Left ventricle myocardium inferior (tissue), 1 donor: ENCODE results near the gene CUL2. TPM values are rescaled to one million over a fixed set of nuclear protein-coding genes. Genes with fewer than 3 reads are reported as not detected.

Experiments used
- DNase-seq: peaks from one replicate; pipeline ENCODE4 v3.0.0-alpha.2; 2020
- H3K27ac ChIP-seq: fragments of 200-600 bp; replicated peaks from 2 replicates; pipeline ENCODE4 v1.8.0; 2021
- H3K27me3 ChIP-seq: fragments of 200-600 bp; 2 replicates; pipeline ENCODE4 v1.8.0; 2021; ENCODE audit warnings: low read depth
- H3K36me3 ChIP-seq: fragments of 200-600 bp; 2 replicates; pipeline ENCODE4 v1.8.0; 2021
- H3K4me1 ChIP-seq: fragments of 200-600 bp; 2 replicates; pipeline ENCODE4 v1.8.0; 2021
- H3K4me3 ChIP-seq: fragments of 200-600 bp; 2 replicates; pipeline ENCODE4 v1.8.0; 2021; ENCODE audit warnings: mild to moderate bottlenecking, moderate library complexity
- H3K9me3 ChIP-seq: fragments of 200-600 bp; replicated peaks from 2 replicates; pipeline ENCODE4 v1.8.0; 2021
- intact Hi-C: fragments of 100-400 bp; cut with micrococcal nuclease; formaldehyde crosslinking; loops from one replicate; pipeline ENCODE4 v1.11.0; 2022
- total RNA-seq: library from RNA; stranded (reverse); fragmentation: NEBNext Ultra II Directional; extraction: Animal tissue kit (Norgen Biotek cat#: 25700); gene quantifications from one replicate; pipeline ENCODE4 v1.2.1, GENCODE V29; 2021
- TF ChIP-seq, protein P1 (sequence below): fragments of 200-600 bp; IDR thresholded peaks from 2 replicates; pipeline ENCODE4 v1.8.0; 2021; ENCODE audit warnings: antibody characterized with exemption, mild to moderate bottlenecking, borderline replicate concordance
- donor health status: DM: no; HTN: yes; CAD: no; lungs with severe emphysema.

Gene CUL2
- total RNA-seq, 1 donor from 2014 or later = 35.9 TPM

DNA sequence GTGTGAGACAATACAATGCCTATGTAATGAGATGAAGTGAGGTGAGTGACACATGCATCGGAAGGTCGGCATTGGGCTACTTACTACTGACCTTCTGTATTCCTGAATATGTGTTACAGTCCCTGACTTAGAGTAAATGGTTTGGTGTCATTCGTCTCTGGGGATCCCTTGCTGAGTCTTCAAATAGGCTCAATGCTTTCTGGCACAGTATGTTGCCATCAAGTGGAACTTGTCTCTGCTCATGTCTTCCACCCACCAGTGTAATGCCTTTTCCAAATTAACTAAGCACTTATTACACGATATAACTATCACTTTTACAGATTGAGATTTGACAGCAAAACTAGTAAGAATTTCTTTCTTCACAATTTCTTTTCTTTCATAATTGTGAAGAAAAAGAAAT is 10.9 kb downstream of the CUL2 start:
- H3K4me3 ChIP-seq = no peak overlapping the region
- no peaks in the 10 kb centered on the region for H3K4me1 ChIP-seq
- intact Hi-C loops = no loop called here
- TF ChIP-seq, protein P1, sequence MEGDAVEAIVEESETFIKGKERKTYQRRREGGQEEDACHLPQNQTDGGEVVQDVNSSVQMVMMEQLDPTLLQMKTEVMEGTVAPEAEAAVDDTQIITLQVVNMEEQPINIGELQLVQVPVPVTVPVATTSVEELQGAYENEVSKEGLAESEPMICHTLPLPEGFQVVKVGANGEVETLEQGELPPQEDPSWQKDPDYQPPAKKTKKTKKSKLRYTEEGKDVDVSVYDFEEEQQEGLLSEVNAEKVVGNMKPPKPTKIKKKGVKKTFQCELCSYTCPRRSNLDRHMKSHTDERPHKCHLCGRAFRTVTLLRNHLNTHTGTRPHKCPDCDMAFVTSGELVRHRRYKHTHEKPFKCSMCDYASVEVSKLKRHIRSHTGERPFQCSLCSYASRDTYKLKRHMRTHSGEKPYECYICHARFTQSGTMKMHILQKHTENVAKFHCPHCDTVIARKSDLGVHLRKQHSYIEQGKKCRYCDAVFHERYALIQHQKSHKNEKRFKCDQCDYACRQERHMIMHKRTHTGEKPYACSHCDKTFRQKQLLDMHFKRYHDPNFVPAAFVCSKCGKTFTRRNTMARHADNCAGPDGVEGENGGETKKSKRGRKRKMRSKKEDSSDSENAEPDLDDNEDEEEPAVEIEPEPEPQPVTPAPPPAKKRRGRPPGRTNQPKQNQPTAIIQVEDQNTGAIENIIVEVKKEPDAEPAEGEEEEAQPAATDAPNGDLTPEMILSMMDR = no peak
- H3K36me3 ChIP-seq = peaks cover 16% of the 10 kb centered on the region
- no peak overlapping the region for H3K27ac ChIP-seq
- DNase-seq = no peak
- H3K9me3 ChIP-seq = peaks cover 14% of the 10 kb centered on the region
- H3K27me3 ChIP-seq = no peaks in the 10 kb centered on the region

GRCh38 chr10:35075228-35075627 is 14.9 kb downstream of the CUL2 start:
- intact Hi-C loops = no loop called here
- no peaks in the 10 kb centered on the region for H3K27me3 ChIP-seq

GRCh38 chr10:35074266-35074665 is 15.9 kb downstream of the CUL2 start:
- no peak for DNase-seq
- intact Hi-C loops = no loop called here
- Histone ChIP-seq H3K9me3 (no peaks in the 10 kb centered on the region), H3K36me3 (peaks cover 17% of the 10 kb centered on the region), H3K27me3 (no peaks in the 10 kb centered on the region), H3K27ac (no peak overlapping the region), H3K4me3 (no peak overlapping the region), H3K4me1 (no peaks in the 10 kb centered on the region)
- TF ChIP-seq, protein P1 = no peak

More at GRCh38 chr10:35075228-35075627, 14.9 kb downstream of the CUL2 start:
- Histone ChIP-seq H3K4me1 (no peaks in the 10 kb centered on the region), H3K36me3 (peaks cover 13% of the 10 kb centered on the region), H3K9me3 (no peaks in the 10 kb centered on the region), H3K27ac (no peak overlapping the region), H3K4me3 (no peak overlapping the region)
- TF ChIP-seq, protein P1 = no peak
- no peak for DNase-seq

GRCh38 chr10:35070521-35070920 is 19.6 kb downstream of the CUL2 start:
- TF ChIP-seq, protein P1 = no peak
- H3K4me1 ChIP-seq = no peaks in the 10 kb centered on the region
- intact Hi-C loops = no loop called here
- no peaks in the 10 kb centered on the region for H3K27me3 ChIP-seq
- peaks cover 37% of the 10 kb centered on the region for H3K36me3 ChIP-seq
- H3K9me3 ChIP-seq = no peaks in the 10 kb centered on the region
- DNase-seq = no peak
- no peak overlapping the region for H3K27ac ChIP-seq
- no peak overlapping the region for H3K4me3 ChIP-seq

DNA sequence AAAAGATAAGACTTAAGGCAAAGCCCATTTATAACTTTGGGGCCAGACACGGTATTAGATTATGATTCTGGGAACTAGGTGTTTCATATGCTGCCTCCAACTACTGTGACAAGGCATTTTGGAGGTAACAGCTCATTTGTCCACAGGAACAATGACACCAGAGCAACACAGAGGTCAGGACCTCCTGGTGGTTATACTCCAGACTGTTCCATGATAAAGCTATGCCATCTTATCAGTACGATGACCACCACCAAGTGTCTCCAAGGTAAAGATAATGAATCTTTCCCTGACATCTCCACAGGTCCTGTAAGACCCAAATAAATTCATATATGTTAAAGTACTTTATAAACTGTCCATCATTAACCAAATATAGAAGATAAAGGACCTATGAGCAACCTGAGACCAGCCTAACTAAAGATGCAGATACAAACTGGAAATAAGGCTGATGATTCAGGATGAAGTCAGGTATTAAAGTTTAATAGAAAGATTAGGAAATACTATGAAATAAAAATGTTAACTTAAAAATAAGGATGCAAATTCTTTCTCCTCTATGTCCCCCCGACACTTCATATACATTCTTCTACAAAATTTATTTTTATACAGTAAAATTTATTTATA is 26.2 kb downstream of the CUL2 start:
- no peaks in the 10 kb centered on the region for H3K4me1 ChIP-seq
- H3K9me3 ChIP-seq = no peaks in the 10 kb centered on the region
- intact Hi-C loops = no loop called here
- H3K36me3 ChIP-seq = peaks cover 75% of the 10 kb centered on the region
- TF ChIP-seq, protein P1 = no peak
- H3K4me3 ChIP-seq = no peak overlapping the region
- no peak overlapping the region for H3K27ac ChIP-seq
- no peak for DNase-seq
- no peaks in the 10 kb centered on the region for H3K27me3 ChIP-seq
